Measurements from ENCODE around the gene MIPOL1.

Gene MIPOL1

DNA sequence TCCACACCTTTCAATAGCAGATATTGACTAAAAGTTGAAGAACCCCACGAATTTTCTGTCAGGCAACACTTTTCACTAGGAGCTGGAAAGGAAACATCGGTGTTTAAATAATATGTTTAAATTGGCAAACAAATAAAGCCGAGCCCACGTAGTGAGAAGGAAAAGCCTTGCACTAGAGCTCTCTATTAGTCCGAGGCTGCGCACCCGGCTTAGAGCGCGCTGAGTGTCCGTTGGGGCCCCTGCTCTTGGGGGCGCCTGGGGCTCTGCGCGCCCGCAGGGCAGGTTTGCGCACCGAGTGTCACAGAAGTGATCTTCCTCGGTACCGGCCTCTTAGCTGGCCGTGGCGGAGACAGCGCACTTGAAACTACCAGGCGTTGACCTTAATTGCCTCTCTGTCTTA, 404.1 kb downstream of the MIPOL1 start:
- no peak for DNase-seq
